H1 (cell line): ENCODE measurements around the gene DSTYK. TPM values are rescaled to one million over a fixed set of nuclear protein-coding genes. Genes with fewer than 3 reads are reported as not detected.

ENCODE experiments used
- CTCF ChIA-PET: fragments of 300-600 bp; sonication (Branson Sonifier 250); formaldehyde crosslinking; loops from one replicate; lab custom pipeline; 2021; ENCODE audit not compliant: partially characterized antibody; lab: Charles Lee
- POLR2A ChIA-PET: fragments of 300-600 bp; sonication (Branson Sonifier 250); formaldehyde crosslinking; loops from one replicate; lab custom pipeline; 2021; ENCODE audit warnings: inconsistent platforms; ENCODE audit not compliant: partially characterized antibody; lab: Charles Lee
- DNase-seq, 2 experiments: peaks; one replicate each; pipeline versions ENCODE4 v3.0.0 to v3.0.0-alpha.2; 2010 to 2022; ENCODE audit warnings: low spot score in 2 of 2, low read depth in 1 of 2, mixed read lengths in 1 of 2
- FAIRE-seq: peaks from 2 replicates; lab custom pipeline; 2011; peaks lifted over from hg19 to GRCh38; lab: Jason Lieb, UNC
- H2AFZ ChIP-seq: 2 replicates; pipeline ENCODE4 v1.8.1; 2012; ENCODE audit warnings: low read length, inconsistent platforms
- H2AK5ac ChIP-seq: 2 replicates; pipeline ENCODE4 v1.6.1; 2013; ENCODE audit warnings: low read depth, low read length
- H2BK120ac ChIP-seq: replicated peaks from 2 replicates; pipeline ENCODE3; 2013; ENCODE audit warnings: low read depth, low read length, inconsistent platforms
- H2BK12ac ChIP-seq: 2 replicates; pipeline ENCODE4 v1.6.1; 2013; ENCODE audit warnings: low read depth, low read length
- H2BK15ac ChIP-seq: 2 replicates; pipeline ENCODE4 v1.6.1; 2013; ENCODE audit warnings: low read length
- H2BK20ac ChIP-seq: 2 replicates; pipeline ENCODE4 v1.6.1; 2013; ENCODE audit warnings: low read length
- H2BK5ac ChIP-seq: 2 replicates; pipeline ENCODE4 v1.6.1; 2013; ENCODE audit warnings: low read depth, low read length
- H3K14ac ChIP-seq: 2 replicates; pipeline ENCODE4 v1.6.1; 2013; ENCODE audit warnings: inconsistent platforms; ENCODE audit not compliant: insufficient read length
- H3K18ac ChIP-seq: 2 replicates; pipeline ENCODE4 v1.6.1; 2013; ENCODE audit warnings: low read length; ENCODE audit errors: extremely low read depth
- H3K23ac ChIP-seq: 2 replicates; pipeline ENCODE4 v1.6.1; 2013; ENCODE audit warnings: inconsistent platforms; ENCODE audit not compliant: insufficient read length
- H3K23me2 ChIP-seq: 2 replicates; pipeline ENCODE4 v1.6.1; 2013; ENCODE audit warnings: low read depth, low read length
- H3K27ac ChIP-seq: 2 replicates; pipeline ENCODE4 v1.6.1; 2011; ENCODE audit warnings: low read depth, low read length, inconsistent platforms
- H3K27me3 ChIP-seq, 4 experiments: replicated peaks in 1 of 4; 1 replicate in 1 of 4; 2 replicates in 3 of 4; pipeline versions ENCODE4 v1.6.1 to v1.8.1; 2011 to 2013; ENCODE audit warnings: low read length in 3 of 4, mild to moderate bottlenecking in 3 of 4, inconsistent platforms in 2 of 4, mixed read lengths in 2 of 4, moderate library complexity in 1 of 4; ENCODE audit not compliant: control insufficient read depth in 3 of 4, insufficient read depth in 3 of 4; ENCODE audit errors: extremely low read depth in 1 of 4
- H3K36me3 ChIP-seq, 4 experiments: 2 replicates each; pipeline versions ENCODE4 v1.6.1 to v1.8.1; 2011 to 2013; ENCODE audit warnings: mild to moderate bottlenecking in 4 of 4, low read length in 3 of 4, moderate library complexity in 2 of 4, control low read depth in 1 of 4, inconsistent platforms in 1 of 4; ENCODE audit not compliant: insufficient read depth in 4 of 4, control insufficient read depth in 2 of 4
- H3K4ac ChIP-seq: replicated peaks from 2 replicates; pipeline ENCODE3; 2013; ENCODE audit warnings: low read length, low read depth, mixed read lengths, inconsistent platforms; ENCODE audit not compliant: insufficient read length
- H3K4me1 ChIP-seq, 4 experiments: replicated peaks in 1 of 4; 1 replicate in 1 of 4; 2 replicates in 3 of 4; pipeline versions ENCODE4 v1.6.1 to v1.8.1; 2011 to 2013; ENCODE audit warnings: low read length in 3 of 4, inconsistent platforms in 2 of 4, mixed read lengths in 1 of 4; ENCODE audit not compliant: insufficient read depth in 4 of 4, control insufficient read depth in 3 of 4
- H3K4me2 ChIP-seq, 2 experiments: 2 replicates each; pipeline versions ENCODE4 v1.6.1 to v1.8.1; 2011 to 2013; ENCODE audit warnings: low read depth in 2 of 2, low read length in 2 of 2, control low read depth in 1 of 2, inconsistent platforms in 1 of 2, mild to moderate bottlenecking in 1 of 2; ENCODE audit not compliant: insufficient read depth in 1 of 2
- H3K4me3 ChIP-seq, 4 experiments: fragments of 200-600, 300-600 bp in 1 of 4; sonication (generic), shearing (Covaris generic), sonication (Bioruptor Twin) in 1 of 4; 2 replicates each; pipeline versions ENCODE4 v1.5.1 to v1.8.1; 2011 to 2016; ENCODE audit warnings: low read length in 4 of 4, low read depth in 3 of 4, control low read depth in 2 of 4, inconsistent platforms in 2 of 4, mild to moderate bottlenecking in 2 of 4, mixed read lengths in 1 of 4, moderate library complexity in 1 of 4; ENCODE audit not compliant: insufficient read depth in 2 of 4; ENCODE audit errors: extremely low read depth in 1 of 4
- H3K56ac ChIP-seq: replicated peaks from 2 replicates; pipeline ENCODE3; 2013; ENCODE audit warnings: low read depth, mild to moderate bottlenecking, mixed read lengths, low read length, inconsistent platforms; ENCODE audit not compliant: insufficient read length
- H3K79me1 ChIP-seq: 2 replicates; pipeline ENCODE4 v1.6.1; 2013; ENCODE audit warnings: low read depth, low read length, control low read depth
- H3K79me2 ChIP-seq, 2 experiments: 2 replicates each; pipeline versions ENCODE4 v1.6.1 to v1.8.1; 2012 to 2013; ENCODE audit warnings: low read length in 2 of 2, mild to moderate bottlenecking in 2 of 2, inconsistent platforms in 1 of 2; ENCODE audit not compliant: insufficient read depth in 2 of 2, control insufficient read depth in 1 of 2
- H3K9ac ChIP-seq, 4 experiments: replicated peaks in 1 of 4; 1 replicate in 1 of 4; 2 replicates in 3 of 4; pipeline versions ENCODE4 v1.6.1 to v1.8.1; 2011 to 2013; ENCODE audit warnings: low read depth in 3 of 4, low read length in 3 of 4, control low read depth in 2 of 4, mild to moderate bottlenecking in 2 of 4, moderate library complexity in 2 of 4, inconsistent platforms in 1 of 4; ENCODE audit errors: extremely low read depth in 1 of 4
- H3K9me3 ChIP-seq, 2 experiments: 2 replicates each; pipeline versions ENCODE4 v1.6.1 to v1.8.1; 2012 to 2013; ENCODE audit warnings: mild to moderate bottlenecking in 2 of 2, moderate library complexity in 2 of 2, control low read depth in 1 of 2, inconsistent platforms in 1 of 2, low read depth in 1 of 2, low read length in 1 of 2, mixed read lengths in 1 of 2; ENCODE audit not compliant: insufficient read depth in 2 of 2
- H4K20me1 ChIP-seq, 2 experiments: replicated peaks in 1 of 2; 2 replicates each; pipeline versions ENCODE3 to v1.8.1; 2011 to 2013; ENCODE audit warnings: inconsistent platforms in 2 of 2, low read length in 2 of 2, mild to moderate bottlenecking in 1 of 2; ENCODE audit not compliant: insufficient read depth in 2 of 2, control insufficient read depth in 1 of 2
- H4K5ac ChIP-seq: 2 replicates; pipeline ENCODE4 v1.6.1; 2013; ENCODE audit warnings: low read length, low read depth, mixed read lengths, inconsistent platforms; ENCODE audit not compliant: insufficient read length
- H4K8ac ChIP-seq: 2 replicates; pipeline ENCODE4 v1.8.0; 2013; ENCODE audit warnings: mild to moderate bottlenecking, moderate library complexity, low read length, inconsistent platforms; ENCODE audit not compliant: insufficient read depth; ENCODE audit errors: extremely low read depth
- H4K91ac ChIP-seq: replicated peaks from 2 replicates; pipeline ENCODE3; 2013; ENCODE audit warnings: low read length, mixed read lengths, inconsistent platforms; ENCODE audit not compliant: insufficient read length
- BACH1 ChIP-seq: IDR thresholded peaks from 2 replicates; pipeline ENCODE4 v1.6.1; 2012; ENCODE audit warnings: low read length, improper control_type of control experiment
- POLR2A ChIP-seq, 2 experiments: IDR thresholded peaks; 1 replicate in 1 of 2; 2 replicates in 1 of 2; pipeline ENCODE4 v1.6.1; 2011; ENCODE audit warnings: low read depth in 2 of 2, low read length in 2 of 2, mild to moderate bottlenecking in 2 of 2; ENCODE audit errors: control extremely low read depth in 1 of 2
- RNF2 ChIP-seq: fragments of 200-900, 300-1000 bp; sonication (generic); IDR thresholded peaks from 2 replicates; pipeline ENCODE4 v1.7.1; 2016; ENCODE audit warnings: borderline replicate concordance, low read depth, mild to moderate bottlenecking, antibody characterized with exemption, low read length; ENCODE audit not compliant: poor library complexity, severe bottlenecking; ENCODE audit errors: missing control alignments
- RXRA ChIP-seq: IDR thresholded peaks from 2 replicates; pipeline ENCODE4 v1.6.1; 2011; ENCODE audit warnings: low read depth, mild to moderate bottlenecking, low read length, moderate library complexity; ENCODE audit not compliant: insufficient read depth
- SIRT6 ChIP-seq: IDR thresholded peaks from one replicate; pipeline ENCODE4 v1.7.1; 2012; ENCODE audit warnings: low read length, inconsistent platforms
- WGBS, 2 experiments: shearing (Covaris generic) in 1 of 2; methylation state at CpG; one replicate each; pipeline versions ENCODE4 v1.1.6 to v1.1.7; 2013 to 2015; ENCODE audit warnings: low lambda C conversion rate in 2 of 2, mixed read lengths in 2 of 2, inconsistent platforms in 1 of 2, low coverage in 1 of 2, missing lambda C conversion rate in 1 of 2; ENCODE audit not compliant: insufficient replicate concordance in 2 of 2, insufficient coverage in 1 of 2, insufficient read length in 1 of 2; ENCODE audit errors: extremely low coverage in 1 of 2, missing lambda C conversion rate in 1 of 2; 5-methylcytosine and 5-hydroxymethylcytosine counted together
- polyA plus RNA-seq, 7 experiments: library from polyadenylated mRNA; depleted of rRNA in 3 of 7; stranded (reverse) in 5 of 7; unstranded in 2 of 7; fragments of >200 nt in 5 of 7; fragments of 200-250 nt in 2 of 7; gene quantifications; 1 replicate in 5 of 7; 2 replicates in 1 of 7; 4 replicates in 1 of 7; pipeline versions ENCODE4 v1.2.1 to v1.2.3, GENCODE V29; 2011 to 2013; ENCODE audit warnings: missing spikeins in 2 of 7, mixed read lengths in 2 of 7
- total RNA-seq: library from RNA; stranded (reverse); fragmentation: NEBNext Ultra II Directional; extraction: Animal tissue kit (Norgen Biotek cat#: 25700); gene quantifications from 2 replicates; pipeline ENCODE4 v1.2.1, GENCODE V29; 2021

DSTYK gene
- total and polyA plus RNA-seq, 2 of the 8 experiments (the other 6 are each of a cell fraction or from before 2014, with no cell fraction given) = 2.7 to 8.5 TPM

- DNase-seq (no peak), FAIRE-seq (no peak)
- no peak overlapping the region for H2BK15ac ChIP-seq
- H4K20me1 ChIP-seq = no peaks in the 10 kb centered on the region
- H3K23ac ChIP-seq = no peak overlapping the region
- 82% methylated on average over 7 of the region's 8 CpGs; no CpG with 5 or more reads in 1 of the 2 experiments for WGBS, 2 experiments
- no peak overlapping the region for H2BK120ac ChIP-seq
- no peak overlapping the region for H3K4ac ChIP-seq
- H3K9me3 ChIP-seq = no peaks in the 10 kb centered on the region
- no peak overlapping the region for H2BK20ac ChIP-seq
- no peak overlapping the region; a peak in 1 of 7 replicates for H3K9ac ChIP-seq
- 0 out of 2 replicates have a peak overlapping the region, but pooled peaks have one; percentile 3 for H3K18ac ChIP-seq
- H3K23me2 ChIP-seq = no peaks in the 10 kb centered on the region
- POLR2A ChIA-PET = interaction anchor here (1.1 to 2.1 kb wide), 4 partner anchors 9 to 206 kb away, joined by 3 to 6 read pairs (median 4); partner anchors contain the start of gene TMCC2
- H3K4me1 ChIP-seq = peaks cover 4 to 13% (median 6%) of the 10 kb centered on the region in 4 experiments; a peak in 5 of 7 replicates
- no peaks in the 10 kb centered on the region for H3K27me3 ChIP-seq
- H3K56ac ChIP-seq = no peak overlapping the region
- H3K27ac ChIP-seq = no peak overlapping the region
- CTCF ChIA-PET = interaction anchor here (0.9 to 42.6 kb wide), 9 partner anchors 1 to 268 kb away, joined by 3 to 2424 read pairs (median 35); partner anchors contain the start of genes KLHDC8A, NUAK2 and TMCC2
- no peaks in the 10 kb centered on the region for H3K79me2 ChIP-seq
- no peak overlapping the region for H2AFZ ChIP-seq
- no peaks in the 10 kb centered on the region; the same call in 1 of the 2 replicates for H3K79me1 ChIP-seq
- no peak overlapping the region for H3K4me3 ChIP-seq
- no peak overlapping the region; the same call in 1 of the 2 replicates for H4K8ac ChIP-seq
- H4K91ac ChIP-seq = no peak overlapping the region
- H3K14ac ChIP-seq = no peak overlapping the region
- no peaks in the 10 kb centered on the region for H3K36me3 ChIP-seq
- no peak overlapping the region for H2BK12ac ChIP-seq
- peak overlapping the region; percentile 68; the same call in 1 of the 2 replicates for H2BK5ac ChIP-seq
- no peak overlapping the region for H3K4me2 ChIP-seq
- TF ChIP-seq RXRA = no peak
- no peak for TF ChIP-seq POLR2A (IDR thresholded peaks at IDR 0.05; ENCODE audit: control extremely low read depth in 1 of 2, low read depth in 2 of 2, low read length in 2 of 2)
- TF ChIP-seq SIRT6 = no peak
- TF ChIP-seq BACH1 = peak; percentile 76
- no peak for TF ChIP-seq RNF2
- no peak overlapping the region for H2AK5ac ChIP-seq
- H4K5ac ChIP-seq = no peak overlapping the region
Observed at GRCh38 chr1:205258719-205259118, 47.2 kb upstream of the DSTYK start.
